Keratinocyte (primary cell): ENCODE measurements around the gene AKNA. TPM values are rescaled to one million over a fixed set of nuclear protein-coding genes. Genes with fewer than 3 reads are reported as not detected.

Experiments
- DNase-seq: peaks from one replicate; pipeline ENCODE4 v3.0.0-alpha.2; 2011; ENCODE audit warnings: low read depth, missing footprints, low spot score
- FAIRE-seq: peaks from 2 replicates; lab custom pipeline; 2011; peaks lifted over from hg19 to GRCh38; lab: Jason Lieb, UNC
- H2AFZ ChIP-seq: 2 replicates; pipeline ENCODE4 v1.6.0; 2012; ENCODE audit warnings: low read length, control low read depth, inconsistent platforms; ENCODE audit not compliant: control insufficient read depth
- H3K27ac ChIP-seq: 2 replicates; pipeline ENCODE4 v1.5.1; 2011; ENCODE audit warnings: low read length; ENCODE audit not compliant: control insufficient read depth, insufficient read depth
- H3K27me3 ChIP-seq: 3 replicates; pipeline ENCODE4 v1.6.0; 2011; ENCODE audit warnings: low read length; ENCODE audit not compliant: control insufficient read depth, insufficient read depth; ENCODE audit errors: extremely low read depth
- H3K36me3 ChIP-seq, 2 experiments: 2 replicates in 1 of 2; 3 replicates in 1 of 2; pipeline ENCODE4 v1.5.1; 2011; ENCODE audit warnings: low read length in 2 of 2, mild to moderate bottlenecking in 1 of 2; ENCODE audit not compliant: control insufficient read depth in 2 of 2, insufficient read depth in 2 of 2; ENCODE audit errors: extremely low read depth in 1 of 2
- H3K4me1 ChIP-seq: 3 replicates; pipeline ENCODE4 v1.5.1; 2011; ENCODE audit warnings: low read length; ENCODE audit not compliant: control insufficient read depth, insufficient read depth; ENCODE audit errors: extremely low read depth
- H3K4me2 ChIP-seq: 3 replicates; pipeline ENCODE4 v1.6.0; 2011; ENCODE audit warnings: low read depth, low read length; ENCODE audit not compliant: control insufficient read depth, insufficient read depth; ENCODE audit errors: extremely low read depth
- H3K4me3 ChIP-seq, 3 experiments: fragments of 200-600 bp in 1 of 3; sonication (generic) in 1 of 3; 2 replicates in 2 of 3; 3 replicates in 1 of 3; pipeline ENCODE4 v1.5.1; 2011 to 2016; ENCODE audit warnings: low read length in 3 of 3, mild to moderate bottlenecking in 3 of 3, control low read depth in 2 of 3, inconsistent platforms in 1 of 3, low read depth in 1 of 3, mixed read lengths in 1 of 3, mixed run types in 1 of 3, moderate library complexity in 1 of 3; ENCODE audit not compliant: control insufficient read depth in 2 of 3, insufficient read depth in 2 of 3; ENCODE audit errors: extremely low read depth in 1 of 3
- H3K79me2 ChIP-seq: 2 replicates; pipeline ENCODE4 v1.6.0; 2012; ENCODE audit warnings: low read length; ENCODE audit not compliant: control insufficient read depth, insufficient read depth
- H3K9ac ChIP-seq: 3 replicates; pipeline ENCODE4 v1.6.0; 2011; ENCODE audit warnings: low read length; ENCODE audit not compliant: control insufficient read depth, insufficient read depth; ENCODE audit errors: extremely low read depth
- H3K9me1 ChIP-seq: 3 replicates; pipeline ENCODE4 v1.6.0; 2011; ENCODE audit warnings: low read length; ENCODE audit not compliant: control insufficient read depth, insufficient read depth; ENCODE audit errors: extremely low read depth
- H3K9me3 ChIP-seq: 2 replicates; pipeline ENCODE4 v1.5.1; 2012; ENCODE audit warnings: low read depth, low read length; ENCODE audit not compliant: control insufficient read depth
- H4K20me1 ChIP-seq: 3 replicates; pipeline ENCODE4 v1.6.0; 2011; ENCODE audit warnings: low read length; ENCODE audit not compliant: control insufficient read depth, insufficient read depth; ENCODE audit errors: extremely low read depth
- EZH2 ChIP-seq: IDR thresholded peaks from one replicate; pipeline ENCODE4 v1.6.1; 2012; ENCODE audit warnings: inconsistent platforms, mild to moderate bottlenecking, low read length, moderate library complexity
- dilution Hi-C: fragments of 300-500 bp; cut with MboI; formaldehyde crosslinking; loops from one replicate; pipeline ENCODE4 v1.7.0; 2020; ENCODE audit warnings: low sequenced_read_pairs; ENCODE audit not compliant: extremely low pct_ligation_motif_present
- polyA plus RNA-seq, 5 experiments: library from polyadenylated mRNA; depleted of rRNA in 3 of 5; stranded (reverse) in 3 of 5; stranded (forward) in 1 of 5; unstranded in 1 of 5; fragments of >200 nt; gene quantifications; 1 replicate in 1 of 5; 2 replicates in 3 of 5; 3 replicates in 1 of 5; pipeline versions ENCODE4 v1.2.1 to v1.2.3, GENCODE V29; 2011 to 2012; ENCODE audit warnings: missing spikeins in 2 of 5, low read depth in 1 of 5, low replicate concordance in 1 of 5
- TF ChIP-seq, protein P1 (sequence below), 3 experiments: IDR thresholded peaks in 1 of 3; conservative IDR thresholded peaks in 1 of 3; optimal IDR thresholded peaks in 1 of 3; 2 replicates in 2 of 3; 3 replicates in 1 of 3; pipeline versions ENCODE3 to v1.5.1; 2011; ENCODE audit warnings: low read length in 3 of 3, mild to moderate bottlenecking in 3 of 3, moderate library complexity in 2 of 3, control low read depth in 1 of 3, inconsistent platforms in 1 of 3; ENCODE audit not compliant: insufficient read depth in 2 of 3; ENCODE audit errors: extremely low read depth in 1 of 3

AKNA gene
- polyA plus RNA-seq, 1 donor (not counting 4 experiments of a cell fraction or from before 2014, with no cell fraction given), result 0.79 TPM

DNA sequence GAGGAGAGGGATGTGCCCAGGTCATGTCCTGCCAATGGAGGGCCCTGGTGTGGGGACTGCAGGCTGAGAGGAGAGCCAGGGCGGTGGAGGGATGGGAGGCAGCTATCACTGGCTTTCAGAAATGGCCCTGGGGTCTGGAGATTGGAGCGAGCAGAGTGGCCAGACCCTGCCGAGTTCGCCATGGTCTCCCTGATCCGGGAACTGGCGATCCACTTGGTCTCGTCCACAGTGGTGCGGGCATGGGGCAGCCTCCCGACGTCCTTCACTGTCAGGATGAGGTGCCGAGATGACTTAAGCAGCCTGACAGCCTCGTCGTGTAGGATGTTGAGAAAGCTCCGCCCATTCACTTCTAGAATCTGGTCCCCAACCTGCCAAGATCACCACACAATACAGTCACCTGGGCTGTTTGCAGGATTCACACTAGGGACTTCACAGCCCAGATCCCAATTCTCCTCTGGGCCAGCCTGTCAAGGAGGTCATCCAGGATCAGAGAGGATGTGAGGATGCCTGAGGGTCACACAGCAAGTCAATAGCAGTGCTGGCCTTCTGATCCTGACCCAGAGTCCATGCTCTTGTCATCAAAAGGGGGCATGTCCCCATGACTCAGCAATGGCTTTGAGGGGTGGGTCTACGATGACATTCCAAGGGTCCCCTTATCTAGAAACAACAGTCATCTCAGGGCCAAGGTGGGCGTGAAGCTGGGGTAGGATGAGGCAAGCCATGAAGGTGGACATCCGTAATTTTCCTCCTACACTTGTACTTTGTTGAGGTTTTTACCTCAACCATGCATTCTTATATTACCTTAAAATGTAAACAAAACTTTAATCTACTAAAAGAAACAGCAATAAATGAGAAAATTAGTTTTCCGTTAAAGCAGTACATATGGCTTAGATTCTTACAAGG lies 38.5 kb upstream of the AKNA start:
- no peak overlapping the region for H3K4me3 ChIP-seq
- no peaks in the 10 kb centered on the region for H3K9me1 ChIP-seq
- H3K27ac ChIP-seq, result no peak overlapping the region
- no peaks in the 10 kb centered on the region for H3K4me1 ChIP-seq
- no peaks in the 10 kb centered on the region for H3K79me2 ChIP-seq
- H2AFZ ChIP-seq, result no peak overlapping the region
- dilution Hi-C loops, result no loop called here
- no peaks in the 10 kb centered on the region for H3K9me3 ChIP-seq
- TF ChIP-seq, protein P1, sequence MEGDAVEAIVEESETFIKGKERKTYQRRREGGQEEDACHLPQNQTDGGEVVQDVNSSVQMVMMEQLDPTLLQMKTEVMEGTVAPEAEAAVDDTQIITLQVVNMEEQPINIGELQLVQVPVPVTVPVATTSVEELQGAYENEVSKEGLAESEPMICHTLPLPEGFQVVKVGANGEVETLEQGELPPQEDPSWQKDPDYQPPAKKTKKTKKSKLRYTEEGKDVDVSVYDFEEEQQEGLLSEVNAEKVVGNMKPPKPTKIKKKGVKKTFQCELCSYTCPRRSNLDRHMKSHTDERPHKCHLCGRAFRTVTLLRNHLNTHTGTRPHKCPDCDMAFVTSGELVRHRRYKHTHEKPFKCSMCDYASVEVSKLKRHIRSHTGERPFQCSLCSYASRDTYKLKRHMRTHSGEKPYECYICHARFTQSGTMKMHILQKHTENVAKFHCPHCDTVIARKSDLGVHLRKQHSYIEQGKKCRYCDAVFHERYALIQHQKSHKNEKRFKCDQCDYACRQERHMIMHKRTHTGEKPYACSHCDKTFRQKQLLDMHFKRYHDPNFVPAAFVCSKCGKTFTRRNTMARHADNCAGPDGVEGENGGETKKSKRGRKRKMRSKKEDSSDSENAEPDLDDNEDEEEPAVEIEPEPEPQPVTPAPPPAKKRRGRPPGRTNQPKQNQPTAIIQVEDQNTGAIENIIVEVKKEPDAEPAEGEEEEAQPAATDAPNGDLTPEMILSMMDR (optimal IDR thresholded peaks at IDR 0.05 in 1 of 3, IDR thresholded peaks at IDR 0.05 in 1 of 3, conservative IDR thresholded peaks at IDR 0.05 in 1 of 3; ENCODE audit: extremely low read depth in 1 of 3, insufficient read depth in 2 of 3, low read length in 3 of 3), result no peak
- TF ChIP-seq EZH2, result no peak
- no peaks in the 10 kb centered on the region for H3K27me3 ChIP-seq
- H4K20me1 ChIP-seq, result no peaks in the 10 kb centered on the region
- no peak overlapping the region for H3K4me2 ChIP-seq
- H3K36me3 ChIP-seq, result no peaks in the 10 kb centered on the region
- no peak for FAIRE-seq
- no peak overlapping the region for H3K9ac ChIP-seq
- no peak for DNase-seq

DNA sequence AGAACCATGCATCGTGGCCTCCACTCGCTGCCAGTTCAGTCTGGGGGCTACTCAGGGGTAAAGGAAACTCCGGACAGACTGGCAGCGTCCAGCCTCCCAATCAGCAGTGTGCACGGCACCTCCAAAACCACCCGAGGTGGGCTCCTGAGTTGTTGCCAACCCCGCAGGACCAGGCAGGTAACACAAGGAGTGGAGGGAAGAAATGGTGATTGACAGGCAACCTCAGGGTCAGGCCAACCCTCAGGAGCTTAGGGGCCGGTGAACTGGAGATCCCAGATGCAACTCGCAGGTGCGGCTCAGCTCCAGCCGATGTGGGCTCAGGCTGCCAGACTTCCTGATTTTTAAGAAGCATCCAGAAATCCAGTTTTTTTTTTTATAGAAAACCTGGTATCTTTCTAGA lies 37.3 kb upstream of the AKNA start:
- Histone ChIP-seq H3K27ac (no peak overlapping the region), H3K9me3 (no peaks in the 10 kb centered on the region), H2AFZ (no peak overlapping the region), H4K20me1 (no peaks in the 10 kb centered on the region), H3K4me3 (no peak overlapping the region), H3K36me3 (no peaks in the 10 kb centered on the region), H3K4me2 (no peak overlapping the region), H3K9ac (no peak overlapping the region), H3K79me2 (no peaks in the 10 kb centered on the region), H3K27me3 (no peaks in the 10 kb centered on the region), H3K9me1 (no peaks in the 10 kb centered on the region), H3K4me1 (no peaks in the 10 kb centered on the region)
- TF ChIP-seq EZH2, result no peak
- TF ChIP-seq, protein P1 (optimal IDR thresholded peaks at IDR 0.05 in 1 of 3, IDR thresholded peaks at IDR 0.05 in 1 of 3, conservative IDR thresholded peaks at IDR 0.05 in 1 of 3; ENCODE audit: extremely low read depth in 1 of 3, insufficient read depth in 2 of 3, low read length in 3 of 3), result no peak
- no peak for DNase-seq
- dilution Hi-C loops, result no loop called here
- no peak for FAIRE-seq
